ENCODE results near the gene TRDMT1.
A peak's percentile ranks its signal among the peaks of the same experiment; 100 is the strongest.

Gene TRDMT1

DNA sequence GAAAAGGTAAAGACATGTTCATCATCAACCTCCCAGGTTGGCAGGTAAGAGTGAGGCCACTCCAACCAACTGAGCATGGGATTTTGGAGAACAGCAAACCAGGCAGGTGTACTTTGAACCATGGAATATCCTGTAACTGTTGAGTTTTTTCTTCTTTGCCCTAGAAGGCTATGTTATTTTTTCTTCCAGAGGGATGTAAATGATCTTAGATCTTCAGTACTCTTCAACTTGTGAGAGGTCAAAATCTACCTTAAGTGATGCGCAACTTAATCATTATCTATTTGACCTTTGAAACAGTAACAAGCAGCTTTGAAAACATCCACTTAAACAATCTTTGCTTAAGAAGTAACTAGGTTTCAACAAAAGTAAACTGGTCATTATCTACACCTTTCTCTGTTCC is 71.7 kb downstream of the TRDMT1 start, which contains the start of gene CUBN:
CUBN (minus strand) TSS at position 71 of the 400 bp plus-strand sequence; CDS start at position 25, 46 bp downstream.
- DNase-seq (ENCODE audit: low read depth, low spot score): no peak
- TF ChIP-seq, protein P1, sequence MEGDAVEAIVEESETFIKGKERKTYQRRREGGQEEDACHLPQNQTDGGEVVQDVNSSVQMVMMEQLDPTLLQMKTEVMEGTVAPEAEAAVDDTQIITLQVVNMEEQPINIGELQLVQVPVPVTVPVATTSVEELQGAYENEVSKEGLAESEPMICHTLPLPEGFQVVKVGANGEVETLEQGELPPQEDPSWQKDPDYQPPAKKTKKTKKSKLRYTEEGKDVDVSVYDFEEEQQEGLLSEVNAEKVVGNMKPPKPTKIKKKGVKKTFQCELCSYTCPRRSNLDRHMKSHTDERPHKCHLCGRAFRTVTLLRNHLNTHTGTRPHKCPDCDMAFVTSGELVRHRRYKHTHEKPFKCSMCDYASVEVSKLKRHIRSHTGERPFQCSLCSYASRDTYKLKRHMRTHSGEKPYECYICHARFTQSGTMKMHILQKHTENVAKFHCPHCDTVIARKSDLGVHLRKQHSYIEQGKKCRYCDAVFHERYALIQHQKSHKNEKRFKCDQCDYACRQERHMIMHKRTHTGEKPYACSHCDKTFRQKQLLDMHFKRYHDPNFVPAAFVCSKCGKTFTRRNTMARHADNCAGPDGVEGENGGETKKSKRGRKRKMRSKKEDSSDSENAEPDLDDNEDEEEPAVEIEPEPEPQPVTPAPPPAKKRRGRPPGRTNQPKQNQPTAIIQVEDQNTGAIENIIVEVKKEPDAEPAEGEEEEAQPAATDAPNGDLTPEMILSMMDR (IDR thresholded peaks at IDR 0.05; ENCODE audit: insufficient read depth, low read length, missing control alignments): no peak
- POLR2A ChIA-PET: no interaction called here
- CTCF ChIA-PET: interaction anchor here (1.2 to 2.5 kb wide), 2 partner anchors 13 to 277 kb away, joined by 3 to 5 read pairs; no protein-coding TSS in a partner anchor
- no peak within 1 kb of the TSS for H3K4me3 ChIP-seq (ENCODE audit: low read depth, low read length)

DNA sequence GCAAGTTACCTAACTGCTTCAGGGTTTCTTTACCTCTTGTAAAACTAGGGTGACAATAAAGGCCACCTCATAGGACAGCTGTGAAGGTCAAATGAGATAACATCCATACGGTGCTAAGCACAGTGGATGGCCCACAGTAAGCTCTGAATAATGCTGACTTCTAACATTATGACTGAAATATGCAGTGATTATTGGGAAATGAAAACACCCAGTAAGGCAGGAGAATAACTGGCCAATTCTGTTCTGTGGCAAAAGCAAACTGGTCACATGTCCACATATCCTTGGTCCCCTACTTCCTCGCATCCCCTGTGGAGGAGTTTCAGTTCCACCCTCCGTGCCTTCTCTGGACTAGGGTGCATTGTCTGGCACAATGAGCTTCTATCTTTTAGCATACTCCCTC is 73.2 kb downstream of the TRDMT1 start:
- CTCF ChIA-PET: no interaction called here
- no peak overlapping the region for H3K4me3 ChIP-seq (ENCODE audit: low read depth, low read length)
- POLR2A ChIA-PET: no interaction called here
- TF ChIP-seq, protein P1 (IDR thresholded peaks at IDR 0.05; ENCODE audit: insufficient read depth, low read length, missing control alignments): no peak
- no peak for DNase-seq (ENCODE audit: low read depth, low spot score)

DNA sequence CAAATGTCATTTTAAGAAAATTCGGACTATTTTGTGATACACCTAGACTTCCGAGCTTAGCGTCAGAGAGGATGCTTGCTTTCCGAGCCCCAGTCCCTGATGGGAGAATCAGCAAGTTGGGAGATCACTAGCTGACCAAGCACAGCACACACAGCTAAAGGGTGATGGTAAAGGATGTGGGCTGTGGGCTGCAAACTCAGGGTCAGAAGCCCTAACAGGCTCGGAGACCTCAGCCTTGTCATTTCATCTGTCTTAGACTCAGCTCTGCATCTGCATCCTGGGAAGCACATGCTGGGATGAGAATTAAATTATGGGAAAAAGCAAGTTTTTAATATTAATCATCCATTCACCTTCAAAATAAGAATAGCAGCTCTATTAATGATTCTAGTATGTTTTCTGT is 75.1 kb downstream of the TRDMT1 start:
- no peak for DNase-seq (ENCODE audit: low read depth, low spot score)
- ChIA-PET POLR2A (no interaction called here), CTCF (no interaction called here)
- TF ChIP-seq, protein P1 (IDR thresholded peaks at IDR 0.05; ENCODE audit: insufficient read depth, low read length, missing control alignments): no peak
- no peak overlapping the region for H3K4me3 ChIP-seq (ENCODE audit: low read depth, low read length)

DNA sequence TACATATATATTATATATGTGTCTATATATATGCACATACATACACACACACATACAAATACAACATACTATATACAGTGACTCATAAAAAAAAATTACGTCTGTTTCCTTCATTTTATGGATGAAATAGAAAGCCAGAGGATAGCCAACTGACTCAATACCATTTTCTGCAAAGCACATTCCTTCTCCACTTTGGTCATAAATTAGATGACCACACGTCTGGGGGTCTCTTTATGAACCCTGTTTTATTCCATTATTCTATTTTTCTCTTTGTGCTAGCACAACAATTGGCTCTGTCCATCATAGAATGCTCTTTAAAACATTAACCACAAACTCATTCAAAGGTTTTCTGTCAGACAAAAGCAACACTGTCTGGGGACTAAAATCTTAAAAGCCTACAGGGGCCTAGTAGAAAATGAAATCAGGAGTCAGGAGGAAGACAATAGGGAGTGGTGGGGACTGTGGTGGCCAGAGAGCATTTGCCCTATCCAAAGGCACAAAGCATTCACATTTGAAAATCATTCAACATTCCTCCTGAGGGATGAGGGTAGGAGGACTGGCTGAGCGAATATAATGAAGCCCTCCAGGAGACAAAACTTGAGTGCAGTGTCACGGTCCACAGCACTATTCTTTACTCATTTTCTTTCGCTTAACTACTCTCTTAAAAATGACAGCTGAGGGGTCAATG is 76.1 kb downstream of the TRDMT1 start:
- no peak for DNase-seq (ENCODE audit: low read depth, low spot score)
- TF ChIP-seq, protein P1 (IDR thresholded peaks at IDR 0.05; ENCODE audit: insufficient read depth, low read length, missing control alignments): no peak
- POLR2A ChIA-PET: no interaction called here
- no peak overlapping the region for H3K4me3 ChIP-seq (ENCODE audit: low read depth, low read length)
- CTCF ChIA-PET: no interaction called here

DNA sequence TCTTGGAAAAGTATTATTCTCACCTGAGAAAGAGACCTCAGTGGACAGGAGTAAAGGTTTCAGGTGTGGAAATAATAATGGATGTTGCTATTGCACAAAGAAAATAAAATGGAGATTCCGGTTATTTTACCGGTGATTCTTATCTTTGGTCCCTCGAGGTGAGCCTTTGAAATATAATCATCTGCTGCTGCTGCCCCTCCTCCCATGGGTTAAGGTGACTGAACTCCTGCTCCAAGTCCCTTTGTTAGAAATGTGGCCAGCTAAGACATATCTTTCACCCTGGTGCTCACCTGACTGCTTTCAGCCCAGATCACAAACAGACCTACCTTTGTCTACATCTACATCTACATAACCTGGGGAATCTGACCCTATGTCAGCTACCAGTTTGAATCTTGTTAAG is 77.5 kb downstream of the TRDMT1 start:
- H3K4me3 ChIP-seq (ENCODE audit: low read depth, low read length): no peak overlapping the region
- ChIA-PET CTCF (no interaction called here), POLR2A (no interaction called here)
- DNase-seq (ENCODE audit: low read depth, low spot score): no peak
- TF ChIP-seq, protein P1 (IDR thresholded peaks at IDR 0.05; ENCODE audit: insufficient read depth, low read length, missing control alignments): no peak

DNA sequence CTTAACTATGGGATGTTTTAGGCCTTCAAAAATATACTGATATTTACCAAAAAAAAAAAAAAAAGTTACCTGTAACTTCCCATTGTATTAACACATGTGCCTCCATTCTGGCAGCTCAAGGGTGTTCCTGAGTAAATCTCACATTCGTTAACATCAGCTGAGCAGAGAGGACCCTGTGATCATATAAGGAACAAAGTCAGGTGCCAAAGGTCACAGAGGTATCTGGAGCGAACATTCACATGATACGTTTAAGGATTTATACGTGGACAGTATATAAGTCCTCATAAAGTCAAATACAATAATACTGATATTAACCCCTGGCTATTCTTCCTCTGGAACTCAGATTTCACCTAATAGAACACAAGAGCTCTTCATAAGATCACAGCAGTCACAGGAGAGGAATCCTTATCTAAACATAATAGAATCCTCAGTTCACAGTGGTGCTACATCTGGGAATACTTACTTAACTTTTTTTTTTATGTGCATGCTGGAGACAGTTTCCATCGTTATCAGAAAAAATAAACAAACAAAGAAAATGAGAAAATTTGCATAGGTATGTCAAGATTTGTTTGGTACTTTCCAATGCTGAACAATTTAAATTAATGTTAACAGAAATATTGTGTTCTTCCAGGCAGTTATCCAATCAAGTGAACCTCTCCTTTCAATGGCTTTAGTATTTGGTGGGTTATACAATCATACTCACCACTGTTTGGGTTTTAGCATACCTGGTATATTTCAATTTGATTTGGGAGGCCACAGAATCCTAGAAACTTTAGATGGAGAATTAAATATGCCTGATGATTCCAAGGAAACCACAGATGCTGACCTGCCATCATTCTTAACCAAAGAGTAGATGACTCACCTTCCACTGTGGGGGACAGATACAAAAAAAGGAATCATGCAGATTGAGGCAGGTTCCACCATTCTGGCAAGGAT is 78.5 kb downstream of the TRDMT1 start:
- ChIA-PET CTCF (interaction anchor here (1.2 kb wide), 1 partner anchor 36 kb away, joined by 3 read pairs; no protein-coding TSS in a partner anchor), POLR2A (interaction anchor here (0.7 to 1.6 kb wide), 5 partner anchors 47 to 121 kb away, joined by 3 to 4 read pairs (median 3); no protein-coding TSS in a partner anchor)
- no peak overlapping the region for H3K4me3 ChIP-seq (ENCODE audit: low read depth, low read length)
- DNase-seq (ENCODE audit: low read depth, low spot score): peak; percentile 40
- TF ChIP-seq, protein P1 (IDR thresholded peaks at IDR 0.05; ENCODE audit: insufficient read depth, low read length, missing control alignments): no peak
